Loucy (cell line): ENCODE data around the gene PRKD2.

Source experiments
- H2AFZ ChIP-seq: fragments of 200-600 bp; sonication (generic); 2 replicates; pipeline ENCODE4 v1.6.0; 2016; ENCODE audit warnings: antibody characterized with exemption, mild to moderate bottlenecking, low read length, moderate library complexity
- H3F3A ChIP-seq: fragments of 200-600 bp; 2 replicates; pipeline ENCODE4 v1.6.0; 2016; ENCODE audit warnings: antibody characterized with exemption, low read depth, mild to moderate bottlenecking
- H3K27me3 ChIP-seq: fragments of 200-600 bp; sonication (generic); 2 replicates; pipeline ENCODE4 v1.6.1; 2014; ENCODE audit warnings: low read length, mild to moderate bottlenecking; ENCODE audit not compliant: insufficient read depth, poor library complexity, severe bottlenecking
- H3K36me3 ChIP-seq: fragments of 200-600 bp; sonication (generic); 2 replicates; pipeline ENCODE4 v1.6.1; 2016; ENCODE audit warnings: low read length; ENCODE audit not compliant: insufficient read depth
- H3K4me1 ChIP-seq: fragments of 200-600 bp; sonication (generic); 2 replicates; pipeline ENCODE4 v1.5.1; 2014; ENCODE audit warnings: low read length, mild to moderate bottlenecking; ENCODE audit not compliant: insufficient read depth, poor library complexity, severe bottlenecking
- H3K4me2 ChIP-seq: fragments of 200-600 bp; sonication (generic); 2 replicates; pipeline ENCODE4 v1.6.0; 2014; ENCODE audit warnings: antibody characterized with exemption, low read length, low read depth, mild to moderate bottlenecking; ENCODE audit not compliant: poor library complexity, severe bottlenecking
- H3K4me3 ChIP-seq: fragments of 200-600 bp; sonication (generic); 2 replicates; pipeline ENCODE4 v1.5.1; 2014; ENCODE audit warnings: low read length, mild to moderate bottlenecking, mixed read lengths; ENCODE audit not compliant: poor library complexity, severe bottlenecking
- H3K79me2 ChIP-seq: fragments of 200-600 bp; sonication (generic); 2 replicates; pipeline ENCODE4 v1.6.1; 2014; ENCODE audit warnings: low read length; ENCODE audit not compliant: insufficient read depth
- H3K9ac ChIP-seq: fragments of 200-600 bp; sonication (generic); 2 replicates; pipeline ENCODE4 v1.6.0; 2014; ENCODE audit warnings: mild to moderate bottlenecking, low read depth, low read length, moderate library complexity; ENCODE audit not compliant: poor library complexity, severe bottlenecking
- H3K9me2 ChIP-seq: fragments of 200-600 bp; sonication (generic); replicated peaks from 2 replicates; pipeline ENCODE4 v1.6.1; 2016; ENCODE audit warnings: low read depth, low read length, mixed read lengths
- H3K9me3 ChIP-seq: fragments of 200-600 bp; sonication (generic); 2 replicates; pipeline ENCODE4 v1.6.1; 2014; ENCODE audit warnings: mild to moderate bottlenecking, antibody characterized with exemption, low read length, low read depth; ENCODE audit not compliant: insufficient read depth
- H4K20me1 ChIP-seq: fragments of 200-600 bp; sonication (generic); 2 replicates; pipeline ENCODE4 v1.6.0; 2014; ENCODE audit warnings: antibody characterized with exemption, low read length, mild to moderate bottlenecking; ENCODE audit not compliant: insufficient read depth, poor library complexity, severe bottlenecking
- EZH2phosphoT487 ChIP-seq: fragments of 200-600 bp; IDR thresholded peaks from 2 replicates; pipeline ENCODE4 v1.6.1; 2018; ENCODE audit warnings: antibody characterized with exemption, mild to moderate bottlenecking, moderate library complexity, borderline replicate concordance
- TF ChIP-seq, protein P1 (sequence below): fragments of 200-600 bp; sonication (generic); conservative IDR thresholded peaks from 2 replicates; pipeline ENCODE4 v1.5.1; 2014; ENCODE audit warnings: mild to moderate bottlenecking, antibody characterized with exemption, low read length

Gene PRKD2

GRCh38 chr19:46668662-46669061 is 48.3 kb downstream of the PRKD2 start:
- peaks cover 16% of the 10 kb centered on the region; the same call in 1 of the 2 replicates for H3K36me3 ChIP-seq
- TF ChIP-seq EZH2phosphoT487 = no peak
- TF ChIP-seq, protein P1, sequence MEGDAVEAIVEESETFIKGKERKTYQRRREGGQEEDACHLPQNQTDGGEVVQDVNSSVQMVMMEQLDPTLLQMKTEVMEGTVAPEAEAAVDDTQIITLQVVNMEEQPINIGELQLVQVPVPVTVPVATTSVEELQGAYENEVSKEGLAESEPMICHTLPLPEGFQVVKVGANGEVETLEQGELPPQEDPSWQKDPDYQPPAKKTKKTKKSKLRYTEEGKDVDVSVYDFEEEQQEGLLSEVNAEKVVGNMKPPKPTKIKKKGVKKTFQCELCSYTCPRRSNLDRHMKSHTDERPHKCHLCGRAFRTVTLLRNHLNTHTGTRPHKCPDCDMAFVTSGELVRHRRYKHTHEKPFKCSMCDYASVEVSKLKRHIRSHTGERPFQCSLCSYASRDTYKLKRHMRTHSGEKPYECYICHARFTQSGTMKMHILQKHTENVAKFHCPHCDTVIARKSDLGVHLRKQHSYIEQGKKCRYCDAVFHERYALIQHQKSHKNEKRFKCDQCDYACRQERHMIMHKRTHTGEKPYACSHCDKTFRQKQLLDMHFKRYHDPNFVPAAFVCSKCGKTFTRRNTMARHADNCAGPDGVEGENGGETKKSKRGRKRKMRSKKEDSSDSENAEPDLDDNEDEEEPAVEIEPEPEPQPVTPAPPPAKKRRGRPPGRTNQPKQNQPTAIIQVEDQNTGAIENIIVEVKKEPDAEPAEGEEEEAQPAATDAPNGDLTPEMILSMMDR = no peak
- no peaks in the 10 kb centered on the region for H3K27me3 ChIP-seq
- no peaks in the 10 kb centered on the region for H3K9me3 ChIP-seq
- no peak overlapping the region for H2AFZ ChIP-seq
- no peak overlapping the region for H3K4me2 ChIP-seq
- no peaks in the 10 kb centered on the region for H3F3A ChIP-seq
- no peak overlapping the region for H3K9ac ChIP-seq
- H3K4me1 ChIP-seq = no peaks in the 10 kb centered on the region
- no peaks in the 10 kb centered on the region for H3K79me2 ChIP-seq
- no peaks in the 10 kb centered on the region for H4K20me1 ChIP-seq
- no peaks in the 10 kb centered on the region for H3K9me2 ChIP-seq
- no peak overlapping the region for H3K4me3 ChIP-seq

DNA sequence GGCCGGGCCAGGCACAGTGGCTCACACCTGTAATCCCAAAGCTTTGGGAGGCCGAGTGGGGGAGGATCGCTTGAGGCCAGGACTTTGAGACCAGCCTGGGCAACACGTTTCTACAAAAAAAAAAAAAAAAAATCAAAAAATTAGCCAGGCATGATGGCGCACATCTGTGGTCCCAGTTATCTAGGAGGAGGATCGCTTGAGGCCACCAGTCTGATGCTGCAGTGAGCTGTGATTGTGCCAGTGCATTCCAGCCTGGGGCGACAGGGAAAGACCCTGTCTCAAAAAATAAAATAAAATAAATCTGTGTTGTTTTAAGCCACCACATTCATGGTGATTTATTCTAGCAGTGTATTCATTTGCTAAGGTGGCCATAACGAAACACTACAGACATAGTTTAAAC is 51.8 kb downstream of the PRKD2 start:
- Histone ChIP-seq H4K20me1 (no peaks in the 10 kb centered on the region), H3K79me2 (no peaks in the 10 kb centered on the region), H3K4me2 (no peak overlapping the region), H3K36me3 (no peaks in the 10 kb centered on the region), H2AFZ (no peak overlapping the region), H3K9ac (no peak overlapping the region), H3F3A (0 out of 2 replicates have a peak, but pooled peaks cover 4% of the 10 kb centered on the region), H3K4me3 (no peak overlapping the region), H3K9me2 (no peaks in the 10 kb centered on the region), H3K4me1 (peaks cover 16% of the 10 kb centered on the region), H3K9me3 (no peaks in the 10 kb centered on the region), H3K27me3 (no peaks in the 10 kb centered on the region)
- TF ChIP-seq, protein P1 = no peak
- no peak for TF ChIP-seq EZH2phosphoT487

- TF ChIP-seq, protein P1 = peak; percentile 93
- TF ChIP-seq EZH2phosphoT487 = no peak
- no peaks in the 10 kb centered on the region for H3K9me3 ChIP-seq
- no peaks in the 10 kb centered on the region for H3K36me3 ChIP-seq
- no peaks in the 10 kb centered on the region for H3K27me3 ChIP-seq
- H3K9me2 ChIP-seq = no peaks in the 10 kb centered on the region
- H2AFZ ChIP-seq = peak overlapping the region; percentile 40; the same call in 1 of the 2 replicates
- no peaks in the 10 kb centered on the region for H3K79me2 ChIP-seq
- H3K4me3 ChIP-seq = peak overlapping the region; percentile 71
- no peaks in the 10 kb centered on the region for H4K20me1 ChIP-seq
- H3F3A ChIP-seq = 0 out of 2 replicates have a peak, but pooled peaks cover 4% of the 10 kb centered on the region
- H3K4me1 ChIP-seq = peaks cover 27% of the 10 kb centered on the region
- peak overlapping the region; percentile 84 for H3K4me2 ChIP-seq
- H3K9ac ChIP-seq = peak overlapping the region; percentile 14
Measured at GRCh38 chr19:46661735-46662592, 55.0 kb downstream of the PRKD2 start.
